Choroid plexus epithelial cell (primary cell): ENCODE results near the gene RNF167.

Experiments used
- DNase-seq: peaks from one replicate; pipeline ENCODE4 v3.0.0-alpha.2; 2010; ENCODE audit warnings: low read depth
- H3K4me3 ChIP-seq: 2 replicates; pipeline ENCODE4 v1.5.1; 2011; ENCODE audit warnings: low read depth, mild to moderate bottlenecking, control low read depth, low read length, moderate library complexity
- TF ChIP-seq, protein P1 (sequence below): conservative IDR thresholded peaks from 2 replicates; pipeline ENCODE4 v1.5.1; 2011; ENCODE audit warnings: low read depth, mild to moderate bottlenecking, control low read depth, inconsistent platforms, low read length, moderate library complexity

The RNF167 gene

DNA sequence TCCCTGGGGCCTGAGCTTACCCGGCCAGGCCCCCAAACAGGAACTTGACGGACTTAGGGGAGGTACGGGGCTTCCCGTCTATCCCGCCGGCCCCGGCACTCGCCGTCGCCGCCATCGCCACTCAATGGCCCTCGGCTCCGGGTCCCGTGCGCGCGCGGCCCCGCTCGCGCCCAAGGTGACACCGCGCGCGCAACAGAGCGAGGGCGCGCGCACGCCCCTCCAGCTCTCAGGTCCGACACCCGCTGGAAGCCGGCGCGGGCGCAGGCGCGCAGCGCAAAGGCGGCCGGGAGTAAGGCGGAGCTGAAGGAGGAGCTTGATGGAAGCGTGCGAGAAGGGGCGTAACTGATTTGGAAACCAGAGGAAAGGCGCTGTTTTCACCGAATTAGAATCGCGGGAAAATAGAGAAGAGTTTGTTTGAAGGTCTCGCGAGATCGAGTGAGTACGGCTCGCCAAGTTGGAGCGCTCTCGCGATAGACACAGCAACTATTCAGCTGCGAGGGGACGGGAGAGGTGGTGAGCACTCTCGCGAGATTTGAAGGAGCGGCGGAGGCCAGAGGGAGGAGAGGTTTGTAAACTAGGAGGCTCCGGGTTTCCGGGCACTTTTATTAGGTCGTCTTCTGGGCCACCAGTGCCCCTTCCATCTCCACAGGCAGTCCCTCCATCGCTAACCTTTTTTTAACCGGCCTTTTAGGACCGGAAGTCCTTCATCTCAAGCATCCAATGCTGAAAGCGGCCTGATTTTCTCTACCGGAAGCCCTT lies at the start of gene RNF167, which contains the start of gene SLC25A11:
Gene RNF167 (plus strand): TSS at position 473 of the 759 bp plus-strand sequence. CDS start 642 bp downstream, outside the sequence.
Gene SLC25A11 (minus strand): TSS at position 251 of the 759 bp plus-strand sequence. CDS start 136 bp downstream, at position 115.
- H3K4me3 ChIP-seq, result peak within 1 kb of the TSS; percentile 93
- DNase-seq, result peak; percentile 100
- TF ChIP-seq, protein P1, sequence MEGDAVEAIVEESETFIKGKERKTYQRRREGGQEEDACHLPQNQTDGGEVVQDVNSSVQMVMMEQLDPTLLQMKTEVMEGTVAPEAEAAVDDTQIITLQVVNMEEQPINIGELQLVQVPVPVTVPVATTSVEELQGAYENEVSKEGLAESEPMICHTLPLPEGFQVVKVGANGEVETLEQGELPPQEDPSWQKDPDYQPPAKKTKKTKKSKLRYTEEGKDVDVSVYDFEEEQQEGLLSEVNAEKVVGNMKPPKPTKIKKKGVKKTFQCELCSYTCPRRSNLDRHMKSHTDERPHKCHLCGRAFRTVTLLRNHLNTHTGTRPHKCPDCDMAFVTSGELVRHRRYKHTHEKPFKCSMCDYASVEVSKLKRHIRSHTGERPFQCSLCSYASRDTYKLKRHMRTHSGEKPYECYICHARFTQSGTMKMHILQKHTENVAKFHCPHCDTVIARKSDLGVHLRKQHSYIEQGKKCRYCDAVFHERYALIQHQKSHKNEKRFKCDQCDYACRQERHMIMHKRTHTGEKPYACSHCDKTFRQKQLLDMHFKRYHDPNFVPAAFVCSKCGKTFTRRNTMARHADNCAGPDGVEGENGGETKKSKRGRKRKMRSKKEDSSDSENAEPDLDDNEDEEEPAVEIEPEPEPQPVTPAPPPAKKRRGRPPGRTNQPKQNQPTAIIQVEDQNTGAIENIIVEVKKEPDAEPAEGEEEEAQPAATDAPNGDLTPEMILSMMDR, result no peak

DNA sequence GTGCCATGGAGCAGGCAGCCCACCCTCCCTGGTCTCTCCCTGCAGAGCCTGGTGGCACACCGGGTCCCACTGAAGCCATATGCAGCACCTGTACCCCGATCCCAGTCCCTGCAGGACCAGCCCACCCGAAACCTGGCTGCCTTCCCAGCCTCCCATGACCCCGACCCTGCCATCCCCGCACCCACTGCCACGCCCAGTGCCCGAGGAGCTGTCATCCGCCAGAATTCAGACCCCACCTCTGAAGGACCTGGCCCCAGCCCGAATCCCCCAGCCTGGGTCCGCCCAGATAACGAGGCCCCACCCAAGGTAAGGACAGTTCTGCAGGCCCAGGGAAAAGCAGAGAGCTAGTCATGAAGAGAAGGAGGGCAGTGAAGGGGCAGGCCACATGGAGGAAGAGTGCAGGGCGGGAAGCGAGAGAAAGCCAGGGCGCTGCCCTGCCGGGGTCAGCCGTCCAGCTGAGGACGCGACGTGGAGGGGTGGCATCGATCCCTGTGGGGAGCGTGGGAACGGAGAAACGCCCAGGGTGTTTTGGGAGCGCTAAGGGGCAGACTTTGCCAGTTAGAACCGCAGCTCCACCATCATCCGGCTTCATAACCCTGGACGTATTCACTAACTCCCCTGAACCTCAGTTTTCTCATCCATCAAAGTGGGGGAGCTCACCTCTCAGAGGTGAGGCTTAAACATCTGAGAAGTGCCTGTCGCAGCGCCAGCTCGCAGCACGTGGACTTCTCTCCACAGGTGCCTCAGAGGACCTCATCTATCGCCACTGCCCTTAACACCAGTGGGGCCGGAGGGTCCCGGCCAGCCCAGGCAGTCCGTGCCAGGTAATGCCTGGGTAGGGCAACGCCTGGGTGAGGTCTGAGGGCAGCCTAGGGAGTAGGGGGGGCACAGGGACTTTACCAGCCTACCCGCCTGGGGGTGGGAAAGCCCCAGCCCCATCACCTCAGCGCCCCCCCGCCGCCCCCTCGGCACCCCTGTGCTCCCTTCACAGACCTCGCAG lies 48.4 kb upstream of the RNF167 start:
- H3K4me3 ChIP-seq, result no peak overlapping the region
- no peak for DNase-seq
- TF ChIP-seq, protein P1, result no peak

DNA sequence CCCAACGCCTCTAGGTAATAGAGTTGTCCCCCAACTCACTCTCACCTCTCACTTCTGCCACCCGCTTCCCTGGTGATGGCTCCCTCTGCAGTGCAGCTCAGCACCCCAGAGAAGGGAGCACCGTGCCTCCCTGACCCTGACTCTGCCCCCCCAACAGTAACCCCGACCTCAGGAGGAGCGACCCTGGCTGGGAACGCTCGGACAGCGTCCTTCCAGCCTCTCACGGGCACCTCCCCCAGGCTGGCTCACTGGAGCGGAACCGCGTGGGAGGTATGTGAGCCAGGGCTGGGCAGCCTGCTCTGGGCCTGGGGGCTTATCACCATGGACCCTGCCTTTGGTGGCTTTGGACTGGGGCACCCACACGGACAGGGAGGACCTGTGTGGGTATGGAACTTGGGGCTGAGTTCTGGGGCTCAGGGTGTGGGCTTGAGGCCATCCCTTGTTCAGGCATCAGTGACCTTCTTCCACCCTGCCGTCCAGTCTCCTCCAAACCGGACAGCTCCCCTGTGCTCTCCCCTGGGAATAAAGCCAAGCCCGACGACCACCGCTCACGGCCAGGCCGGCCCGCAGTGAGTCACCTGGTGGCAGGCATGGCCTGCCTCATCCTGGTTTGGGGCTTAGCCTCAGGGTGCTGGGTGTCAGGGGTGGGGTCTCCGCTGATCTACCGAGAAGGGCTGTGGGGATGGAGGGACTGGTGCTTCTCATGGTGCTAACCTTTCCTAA lies 47.4 kb upstream of the RNF167 start:
- DNase-seq, result no peak
- no peak overlapping the region for H3K4me3 ChIP-seq
- TF ChIP-seq, protein P1, result no peak

DNA sequence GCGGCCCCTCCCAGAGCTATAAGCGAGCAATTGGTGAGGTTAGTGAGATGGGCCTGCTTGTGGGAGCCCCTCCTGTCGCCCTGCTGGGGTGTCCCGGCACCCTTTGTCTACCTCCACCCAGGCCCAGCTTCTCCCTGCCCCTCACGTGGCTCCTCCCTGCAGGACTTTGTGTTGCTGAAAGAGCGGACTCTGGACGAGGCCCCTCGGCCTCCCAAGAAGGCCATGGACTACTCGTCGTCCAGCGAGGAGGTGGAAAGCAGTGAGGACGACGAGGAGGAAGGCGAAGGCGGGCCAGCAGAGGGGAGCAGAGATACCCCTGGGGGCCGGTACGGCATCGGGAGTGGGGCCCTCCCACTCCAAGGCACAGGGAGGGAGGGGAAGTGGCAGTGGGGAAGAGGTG lies 46.8 kb upstream of the RNF167 start:
- TF ChIP-seq, protein P1, result no peak
- DNase-seq, result no peak
- no peak overlapping the region for H3K4me3 ChIP-seq

DNA sequence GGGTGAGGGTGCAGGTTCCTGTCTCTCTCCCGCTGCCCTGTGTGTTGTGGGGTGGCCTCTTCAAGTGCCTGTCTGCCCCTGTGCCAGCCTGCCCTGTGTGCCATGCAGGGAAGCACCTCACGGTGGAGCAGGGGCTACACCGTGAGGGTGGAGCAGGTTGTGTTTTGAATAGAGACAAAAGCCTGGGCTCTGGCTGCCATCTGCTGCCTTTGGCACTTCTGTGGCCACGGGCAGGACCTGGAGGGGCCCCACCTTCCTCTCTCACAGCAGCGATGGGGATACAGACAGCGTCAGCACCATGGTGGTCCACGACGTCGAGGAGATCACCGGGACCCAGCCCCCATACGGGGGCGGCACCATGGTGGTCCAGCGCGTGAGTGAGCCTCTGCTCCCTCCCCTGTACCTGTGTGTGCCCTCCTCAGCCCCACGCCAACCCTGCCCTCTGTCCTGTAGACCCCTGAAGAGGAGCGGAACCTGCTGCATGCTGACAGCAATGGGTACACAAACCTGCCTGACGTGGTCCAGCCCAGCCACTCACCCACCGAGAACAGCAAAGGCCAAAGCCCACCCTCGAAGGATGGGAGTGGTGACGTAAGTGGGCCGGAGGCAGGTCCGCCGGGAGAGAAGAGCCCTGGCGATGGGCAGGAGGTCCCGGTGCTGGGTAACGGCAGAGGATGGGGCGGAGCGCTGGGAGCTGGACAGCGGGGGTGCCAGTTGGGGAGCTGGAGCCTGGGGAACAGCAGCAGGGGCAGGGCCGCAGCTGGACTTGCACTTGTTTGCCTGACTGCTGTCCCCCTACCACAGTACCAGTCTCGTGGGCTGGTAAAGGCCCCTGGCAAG lies 46.1 kb upstream of the RNF167 start:
- no peak for DNase-seq
- TF ChIP-seq, protein P1, result no peak
- H3K4me3 ChIP-seq, result no peak overlapping the region

- no peak for DNase-seq
- H3K4me3 ChIP-seq, result no peak overlapping the region
- TF ChIP-seq, protein P1, result no peak
Observed at GRCh38 chr17:4895121-4895520, 44.9 kb upstream of the RNF167 start.
